H1 (cell line): Measurements from ENCODE around the gene PLEKHG2. TPM values are rescaled to one million over a fixed set of nuclear protein-coding genes. Genes with fewer than 3 reads are reported as not detected.

Experiments used
- CTCF ChIA-PET: fragments of 300-600 bp; sonication (Branson Sonifier 250); formaldehyde crosslinking; loops from one replicate; lab custom pipeline; 2021; ENCODE audit not compliant: partially characterized antibody; lab: Charles Lee
- POLR2A ChIA-PET: fragments of 300-600 bp; sonication (Branson Sonifier 250); formaldehyde crosslinking; loops from one replicate; lab custom pipeline; 2021; ENCODE audit warnings: inconsistent platforms; ENCODE audit not compliant: partially characterized antibody; lab: Charles Lee
- DNase-seq, 2 experiments: peaks; one replicate each; pipeline versions ENCODE4 v3.0.0 to v3.0.0-alpha.2; 2010 to 2022; ENCODE audit warnings: low spot score in 2 of 2, low read depth in 1 of 2, mixed read lengths in 1 of 2
- FAIRE-seq: peaks from 2 replicates; lab custom pipeline; 2011; peaks lifted over from hg19 to GRCh38; lab: Jason Lieb, UNC
- H2AFZ ChIP-seq: 2 replicates; pipeline ENCODE4 v1.8.1; 2012; ENCODE audit warnings: low read length, inconsistent platforms
- H2AK5ac ChIP-seq: 2 replicates; pipeline ENCODE4 v1.6.1; 2013; ENCODE audit warnings: low read depth, low read length
- H2BK120ac ChIP-seq: replicated peaks from 2 replicates; pipeline ENCODE3; 2013; ENCODE audit warnings: low read depth, low read length, inconsistent platforms
- H2BK12ac ChIP-seq: 2 replicates; pipeline ENCODE4 v1.6.1; 2013; ENCODE audit warnings: low read depth, low read length
- H2BK15ac ChIP-seq: 2 replicates; pipeline ENCODE4 v1.6.1; 2013; ENCODE audit warnings: low read length
- H2BK20ac ChIP-seq: 2 replicates; pipeline ENCODE4 v1.6.1; 2013; ENCODE audit warnings: low read length
- H2BK5ac ChIP-seq: 2 replicates; pipeline ENCODE4 v1.6.1; 2013; ENCODE audit warnings: low read depth, low read length
- H3K14ac ChIP-seq: 2 replicates; pipeline ENCODE4 v1.6.1; 2013; ENCODE audit warnings: inconsistent platforms; ENCODE audit not compliant: insufficient read length
- H3K18ac ChIP-seq: 2 replicates; pipeline ENCODE4 v1.6.1; 2013; ENCODE audit warnings: low read length; ENCODE audit errors: extremely low read depth
- H3K23ac ChIP-seq: 2 replicates; pipeline ENCODE4 v1.6.1; 2013; ENCODE audit warnings: inconsistent platforms; ENCODE audit not compliant: insufficient read length
- H3K23me2 ChIP-seq: 2 replicates; pipeline ENCODE4 v1.6.1; 2013; ENCODE audit warnings: low read depth, low read length
- H3K27ac ChIP-seq: 2 replicates; pipeline ENCODE4 v1.6.1; 2011; ENCODE audit warnings: low read depth, low read length, inconsistent platforms
- H3K27me3 ChIP-seq, 4 experiments: replicated peaks in 1 of 4; 1 replicate in 1 of 4; 2 replicates in 3 of 4; pipeline versions ENCODE4 v1.6.1 to v1.8.1; 2011 to 2013; ENCODE audit warnings: low read length in 3 of 4, mild to moderate bottlenecking in 3 of 4, inconsistent platforms in 2 of 4, mixed read lengths in 2 of 4, moderate library complexity in 1 of 4; ENCODE audit not compliant: control insufficient read depth in 3 of 4, insufficient read depth in 3 of 4; ENCODE audit errors: extremely low read depth in 1 of 4
- H3K36me3 ChIP-seq, 4 experiments: 2 replicates each; pipeline versions ENCODE4 v1.6.1 to v1.8.1; 2011 to 2013; ENCODE audit warnings: mild to moderate bottlenecking in 4 of 4, low read length in 3 of 4, moderate library complexity in 2 of 4, control low read depth in 1 of 4, inconsistent platforms in 1 of 4; ENCODE audit not compliant: insufficient read depth in 4 of 4, control insufficient read depth in 2 of 4
- H3K4ac ChIP-seq: replicated peaks from 2 replicates; pipeline ENCODE3; 2013; ENCODE audit warnings: low read length, low read depth, mixed read lengths, inconsistent platforms; ENCODE audit not compliant: insufficient read length
- H3K4me1 ChIP-seq, 4 experiments: replicated peaks in 1 of 4; 1 replicate in 1 of 4; 2 replicates in 3 of 4; pipeline versions ENCODE4 v1.6.1 to v1.8.1; 2011 to 2013; ENCODE audit warnings: low read length in 3 of 4, inconsistent platforms in 2 of 4, mixed read lengths in 1 of 4; ENCODE audit not compliant: insufficient read depth in 4 of 4, control insufficient read depth in 3 of 4
- H3K4me2 ChIP-seq, 2 experiments: 2 replicates each; pipeline versions ENCODE4 v1.6.1 to v1.8.1; 2011 to 2013; ENCODE audit warnings: low read depth in 2 of 2, low read length in 2 of 2, control low read depth in 1 of 2, inconsistent platforms in 1 of 2, mild to moderate bottlenecking in 1 of 2; ENCODE audit not compliant: insufficient read depth in 1 of 2
- H3K4me3 ChIP-seq, 4 experiments: fragments of 200-600, 300-600 bp in 1 of 4; sonication (generic), shearing (Covaris generic), sonication (Bioruptor Twin) in 1 of 4; 2 replicates each; pipeline versions ENCODE4 v1.5.1 to v1.8.1; 2011 to 2016; ENCODE audit warnings: low read length in 4 of 4, low read depth in 3 of 4, control low read depth in 2 of 4, inconsistent platforms in 2 of 4, mild to moderate bottlenecking in 2 of 4, mixed read lengths in 1 of 4, moderate library complexity in 1 of 4; ENCODE audit not compliant: insufficient read depth in 2 of 4; ENCODE audit errors: extremely low read depth in 1 of 4
- H3K56ac ChIP-seq: replicated peaks from 2 replicates; pipeline ENCODE3; 2013; ENCODE audit warnings: low read depth, mild to moderate bottlenecking, mixed read lengths, low read length, inconsistent platforms; ENCODE audit not compliant: insufficient read length
- H3K79me1 ChIP-seq: 2 replicates; pipeline ENCODE4 v1.6.1; 2013; ENCODE audit warnings: low read depth, low read length, control low read depth
- H3K79me2 ChIP-seq, 2 experiments: 2 replicates each; pipeline versions ENCODE4 v1.6.1 to v1.8.1; 2012 to 2013; ENCODE audit warnings: low read length in 2 of 2, mild to moderate bottlenecking in 2 of 2, inconsistent platforms in 1 of 2; ENCODE audit not compliant: insufficient read depth in 2 of 2, control insufficient read depth in 1 of 2
- H3K9ac ChIP-seq, 4 experiments: replicated peaks in 1 of 4; 1 replicate in 1 of 4; 2 replicates in 3 of 4; pipeline versions ENCODE4 v1.6.1 to v1.8.1; 2011 to 2013; ENCODE audit warnings: low read depth in 3 of 4, low read length in 3 of 4, control low read depth in 2 of 4, mild to moderate bottlenecking in 2 of 4, moderate library complexity in 2 of 4, inconsistent platforms in 1 of 4; ENCODE audit errors: extremely low read depth in 1 of 4
- H3K9me3 ChIP-seq, 2 experiments: 2 replicates each; pipeline versions ENCODE4 v1.6.1 to v1.8.1; 2012 to 2013; ENCODE audit warnings: mild to moderate bottlenecking in 2 of 2, moderate library complexity in 2 of 2, control low read depth in 1 of 2, inconsistent platforms in 1 of 2, low read depth in 1 of 2, low read length in 1 of 2, mixed read lengths in 1 of 2; ENCODE audit not compliant: insufficient read depth in 2 of 2
- H4K20me1 ChIP-seq, 2 experiments: replicated peaks in 1 of 2; 2 replicates each; pipeline versions ENCODE3 to v1.8.1; 2011 to 2013; ENCODE audit warnings: inconsistent platforms in 2 of 2, low read length in 2 of 2, mild to moderate bottlenecking in 1 of 2; ENCODE audit not compliant: insufficient read depth in 2 of 2, control insufficient read depth in 1 of 2
- H4K5ac ChIP-seq: 2 replicates; pipeline ENCODE4 v1.6.1; 2013; ENCODE audit warnings: low read length, low read depth, mixed read lengths, inconsistent platforms; ENCODE audit not compliant: insufficient read length
- H4K8ac ChIP-seq: 2 replicates; pipeline ENCODE4 v1.8.0; 2013; ENCODE audit warnings: mild to moderate bottlenecking, moderate library complexity, low read length, inconsistent platforms; ENCODE audit not compliant: insufficient read depth; ENCODE audit errors: extremely low read depth
- H4K91ac ChIP-seq: replicated peaks from 2 replicates; pipeline ENCODE3; 2013; ENCODE audit warnings: low read length, mixed read lengths, inconsistent platforms; ENCODE audit not compliant: insufficient read length
- CTBP2 ChIP-seq: IDR thresholded peaks from 2 replicates; pipeline ENCODE4 v1.7.0; 2011; ENCODE audit warnings: borderline replicate concordance, mild to moderate bottlenecking, moderate library complexity, mixed read lengths, low read length; ENCODE audit not compliant: insufficient read depth, insufficient read length
- HDAC2 ChIP-seq, 2 experiments: fragments of 300-600 bp in 1 of 2; sonication (generic) in 1 of 2; IDR thresholded peaks; 2 replicates each; pipeline ENCODE4 v1.6.1; 2011 to 2012; ENCODE audit warnings: low read depth in 2 of 2, low read length in 2 of 2, mild to moderate bottlenecking in 2 of 2, moderate library complexity in 2 of 2, borderline replicate concordance in 1 of 2, inconsistent platforms in 1 of 2
- HDAC6 ChIP-seq: IDR thresholded peaks from one replicate; pipeline ENCODE4 v1.7.1; 2012; ENCODE audit warnings: low read depth, mild to moderate bottlenecking, inconsistent platforms, low read length, moderate library complexity
- MAX ChIP-seq: IDR thresholded peaks from 2 replicates; pipeline ENCODE4 v1.6.1; 2012; ENCODE audit warnings: inconsistent platforms
- NRF1 ChIP-seq: IDR thresholded peaks from 2 replicates; pipeline ENCODE4 v1.6.1; 2011; ENCODE audit warnings: mild to moderate bottlenecking, low read depth, low read length, improper control_type of control experiment
- POLR2A ChIP-seq, 2 experiments: IDR thresholded peaks; 1 replicate in 1 of 2; 2 replicates in 1 of 2; pipeline ENCODE4 v1.6.1; 2011; ENCODE audit warnings: low read depth in 2 of 2, low read length in 2 of 2, mild to moderate bottlenecking in 2 of 2; ENCODE audit errors: control extremely low read depth in 1 of 2
- RAD21 ChIP-seq, 2 experiments: IDR thresholded peaks in 1 of 2; conservative IDR thresholded peaks in 1 of 2; 2 replicates each; pipeline ENCODE4 v1.6.1; 2011; ENCODE audit warnings: low read depth in 2 of 2, low read length in 2 of 2, improper control_type of control experiment in 1 of 2, inconsistent platforms in 1 of 2, mild to moderate bottlenecking in 1 of 2, moderate library complexity in 1 of 2
- SP1 ChIP-seq: IDR thresholded peaks from 2 replicates; pipeline ENCODE4 v1.6.1; 2011; ENCODE audit warnings: low read depth, low read length
- SP2 ChIP-seq: IDR thresholded peaks from 2 replicates; pipeline ENCODE4 v1.6.1; 2012; ENCODE audit warnings: mild to moderate bottlenecking, low read length, inconsistent platforms
- SP4 ChIP-seq: IDR thresholded peaks from 2 replicates; pipeline ENCODE4 v1.6.1; 2012; ENCODE audit warnings: low read length, inconsistent platforms
- WGBS, 2 experiments: shearing (Covaris generic) in 1 of 2; methylation state at CpG; one replicate each; pipeline versions ENCODE4 v1.1.6 to v1.1.7; 2013 to 2015; ENCODE audit warnings: low lambda C conversion rate in 2 of 2, mixed read lengths in 2 of 2, inconsistent platforms in 1 of 2, low coverage in 1 of 2, missing lambda C conversion rate in 1 of 2; ENCODE audit not compliant: insufficient replicate concordance in 2 of 2, insufficient coverage in 1 of 2, insufficient read length in 1 of 2; ENCODE audit errors: extremely low coverage in 1 of 2, missing lambda C conversion rate in 1 of 2; 5-methylcytosine and 5-hydroxymethylcytosine counted together
- polyA plus RNA-seq, 7 experiments: library from polyadenylated mRNA; depleted of rRNA in 3 of 7; stranded (reverse) in 5 of 7; unstranded in 2 of 7; fragments of >200 nt in 5 of 7; fragments of 200-250 nt in 2 of 7; gene quantifications; 1 replicate in 5 of 7; 2 replicates in 1 of 7; 4 replicates in 1 of 7; pipeline versions ENCODE4 v1.2.1 to v1.2.3, GENCODE V29; 2011 to 2013; ENCODE audit warnings: missing spikeins in 2 of 7, mixed read lengths in 2 of 7
- total RNA-seq: library from RNA; stranded (reverse); fragmentation: NEBNext Ultra II Directional; extraction: Animal tissue kit (Norgen Biotek cat#: 25700); gene quantifications from 2 replicates; pipeline ENCODE4 v1.2.1, GENCODE V29; 2021

The PLEKHG2 gene
- total and polyA plus RNA-seq, 2 of the 8 experiments (the other 6 are each of a cell fraction or from before 2014, with no cell fraction given): 16.9 to 65.7 TPM

- FAIRE-seq (no peak), DNase-seq (peak; percentile 95 to 97)
- Histone ChIP-seq H2BK15ac (no peak within 1 kb of the TSS), H4K20me1 (peaks cover 2 to 18% of the 10 kb centered on the region in 2 experiments), H3K14ac (peak within 1 kb of the TSS; percentile 49), H4K5ac (peak within 1 kb of the TSS; percentile 97), H3K79me1 (peaks cover 8% of the 10 kb centered on the region), H3K18ac (peak within 1 kb of the TSS; percentile 99), H4K91ac (peak within 1 kb of the TSS; percentile 96), H3K4me3 (peak within 1 kb of the TSS; percentile 97 to 99 (median 98)), H2BK5ac (peak within 1 kb of the TSS; percentile 98), H3K9ac (peak within 1 kb of the TSS; percentile 90 to 97 (median 96)), H4K8ac (peak within 1 kb of the TSS; percentile 35; the same call in 1 of the 2 replicates), H3K23me2 (peaks cover 8% of the 10 kb centered on the region), H3K9me3 (no peaks in the 10 kb centered on the region), H2AK5ac (0 out of 2 replicates have a peak within 1 kb of the TSS, but pooled peaks have one; percentile 75), H2AFZ (no peak within 1 kb of the TSS), H3K27me3 (no peaks in the 10 kb centered on the region; a peak in 1 of 7 replicates), H3K36me3 (peaks cover 20 to 30% (median 23%) of the 10 kb centered on the region in 4 experiments), H2BK12ac (peak within 1 kb of the TSS; percentile 7; the same call in 1 of the 2 replicates), H3K79me2 (peaks cover 7 to 20% of the 10 kb centered on the region in 2 experiments; a peak in 3 of 4 replicates), H3K4me2 (peak within 1 kb of the TSS; percentile 82 to 87), H2BK20ac (no peak within 1 kb of the TSS), H3K23ac (no peak within 1 kb of the TSS), H2BK120ac (no peak within 1 kb of the TSS), H3K4ac (peak within 1 kb of the TSS; percentile 40), H3K4me1 (peaks cover 0 to 10% (median 2%) of the 10 kb centered on the region in 4 experiments; a peak in 6 of 7 replicates), H3K27ac (peak within 1 kb of the TSS; percentile 91), H3K56ac (peak within 1 kb of the TSS; percentile 89)
- ChIA-PET CTCF (interaction anchor here (0.5 to 1.6 kb wide), 13 partner anchors 9 to 74 kb away, joined by 3 to 11 read pairs (median 5); partner anchors contain the start of genes PLEKHG2 and SUPT5H), POLR2A (interaction anchor here (0.5 to 47.8 kb wide), 35 partner anchors 11 to 398 kb away, joined by 3 to 1154 read pairs (median 7); partner anchors contain the start of genes DLL3, DYRK1B, EID2B and IFNL1)
- WGBS, 2 experiments: 2% methylated on average over 56 of the region's 61 CpGs; no CpG with 5 or more reads in 1 of the 2 experiments
- 0 out of 2 replicates have a peak, but pooled peaks have one; percentile 59 for TF ChIP-seq SP1
- TF ChIP-seq HDAC6: no peak
- no peak for TF ChIP-seq SP2
- TF ChIP-seq CTBP2: no peak
- peak; percentile 98 to 100 for TF ChIP-seq POLR2A (IDR thresholded peaks at IDR 0.05; ENCODE audit: control extremely low read depth in 1 of 2, low read depth in 2 of 2, low read length in 2 of 2)
- TF ChIP-seq MAX: peak; percentile 78
- TF ChIP-seq NRF1: peak; percentile 68
- no peak for TF ChIP-seq RAD21 (IDR thresholded peaks at IDR 0.05 in 1 of 2, conservative IDR thresholded peaks at IDR 0.05 in 1 of 2; ENCODE audit: low read depth in 2 of 2, low read length in 2 of 2)
- no peak for TF ChIP-seq HDAC2 (IDR thresholded peaks at IDR 0.05; ENCODE audit: borderline replicate concordance in 1 of 2, low read depth in 2 of 2, low read length in 2 of 2)
- TF ChIP-seq SP4: 0 out of 2 replicates have a peak, but pooled peaks have one; percentile 41
Observed at GRCh38 chr19:39435499-39436349, 23.3 kb downstream of the PLEKHG2 start, which contains the start of gene RPS16. TSS of gene RPS16 (minus strand) at chr19:39435949. CDS start at chr19:39435895, 54 bp downstream.
